Stimulated activated CD8-positive, alpha-beta memory T cell treated with anti-CD3 and anti-CD28 coated beads, Interleukin-12 subunit alpha, Interleukin-12 subunit beta, amount 100 ng/mL, for 4 hours (primary cell): Measurements from ENCODE around the gene TRAF3IP3.
A peak's percentile ranks its signal among the peaks of the same experiment; 100 is the strongest.
"Not testable (repeated sequence)": the region's sequence is repeated elsewhere in the genome, so short reads cannot be mapped to it uniquely, and the experiment has no call there.

Experiments
- DNase-seq: peaks from one replicate; pipeline ENCODE4 v3.0.0-alpha.2; 2020; ENCODE audit warnings: low read depth

TRAF3IP3 gene

DNA sequence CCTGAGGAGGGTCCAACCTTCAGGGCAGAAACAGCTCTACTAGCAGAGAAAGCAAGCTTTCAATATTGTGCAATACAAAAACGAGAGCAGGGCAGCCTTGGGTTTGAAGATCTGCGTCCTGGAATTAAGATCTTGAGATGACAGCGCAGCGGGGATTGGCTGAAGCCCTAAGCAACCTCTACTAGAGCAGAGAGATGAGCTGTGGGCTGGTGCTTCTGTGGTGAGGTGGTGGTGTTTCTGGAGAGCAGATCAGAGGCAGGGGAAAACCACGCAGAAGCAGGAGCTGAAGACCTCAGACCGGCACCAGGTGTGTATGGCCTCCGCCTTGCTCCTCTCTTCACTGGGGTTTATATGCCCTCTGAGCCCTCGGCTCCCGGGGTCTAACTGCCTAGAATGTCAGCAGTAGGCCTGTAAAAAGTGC lies 12.5 kb downstream of the TRAF3IP3 start:
- peak; percentile 54 for DNase-seq

DNA sequence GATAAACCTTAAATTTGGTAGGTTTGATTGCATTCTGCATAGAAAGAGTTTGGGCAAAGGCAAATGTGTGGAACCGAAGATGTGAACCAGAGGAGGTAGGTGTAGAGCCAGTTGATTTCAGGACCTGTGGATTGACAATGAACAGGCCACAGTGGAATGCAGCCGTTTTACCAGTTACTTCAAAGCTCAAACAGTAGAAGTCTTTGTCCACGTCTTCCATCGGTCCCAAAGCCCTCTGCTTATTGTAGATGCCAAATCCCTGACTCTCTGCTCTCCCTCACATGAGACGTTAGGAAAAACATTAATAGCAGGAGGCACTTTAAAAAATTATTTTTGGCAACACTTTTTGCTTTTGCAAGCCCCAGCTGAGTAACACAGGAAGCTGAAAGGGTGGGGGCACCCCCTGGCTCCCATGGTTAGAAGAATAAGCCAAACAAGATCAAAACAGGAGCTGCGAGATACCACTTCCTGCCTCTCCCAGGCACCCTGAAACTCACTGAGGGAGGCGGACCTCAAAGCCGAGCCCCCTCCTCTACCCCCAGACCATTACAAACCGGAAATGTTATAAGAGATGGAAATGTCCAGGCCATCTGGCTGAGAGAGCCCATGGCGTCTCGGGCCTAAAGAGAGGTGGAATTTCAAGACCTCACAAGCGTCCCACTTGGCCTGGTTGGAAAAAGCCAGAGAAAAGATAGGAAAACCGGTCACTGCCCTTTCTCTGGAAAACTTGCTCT lies 13.5 kb downstream of the TRAF3IP3 start:
- peak; percentile 57 for DNase-seq

DNA sequence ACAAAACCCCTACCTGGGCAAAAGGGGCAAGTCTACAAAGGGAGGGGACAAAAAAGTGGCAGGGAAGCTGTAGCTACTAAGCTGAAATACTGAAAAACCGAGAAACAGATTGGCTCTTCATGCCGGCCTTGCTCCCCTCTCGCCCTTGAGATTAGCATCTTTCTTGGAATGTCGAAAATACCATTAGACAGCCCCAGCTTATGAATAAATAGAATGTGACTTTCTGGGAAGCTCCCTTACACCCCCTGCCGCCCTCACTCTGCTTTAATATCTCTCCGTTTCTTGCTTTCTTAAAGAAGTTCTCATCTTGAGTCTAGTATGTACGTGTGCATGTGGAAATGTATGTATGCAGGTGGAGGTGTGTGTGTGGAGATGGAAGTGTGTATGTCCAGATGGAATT lies 14.1 kb downstream of the TRAF3IP3 start:
- no peak for DNase-seq

DNA sequence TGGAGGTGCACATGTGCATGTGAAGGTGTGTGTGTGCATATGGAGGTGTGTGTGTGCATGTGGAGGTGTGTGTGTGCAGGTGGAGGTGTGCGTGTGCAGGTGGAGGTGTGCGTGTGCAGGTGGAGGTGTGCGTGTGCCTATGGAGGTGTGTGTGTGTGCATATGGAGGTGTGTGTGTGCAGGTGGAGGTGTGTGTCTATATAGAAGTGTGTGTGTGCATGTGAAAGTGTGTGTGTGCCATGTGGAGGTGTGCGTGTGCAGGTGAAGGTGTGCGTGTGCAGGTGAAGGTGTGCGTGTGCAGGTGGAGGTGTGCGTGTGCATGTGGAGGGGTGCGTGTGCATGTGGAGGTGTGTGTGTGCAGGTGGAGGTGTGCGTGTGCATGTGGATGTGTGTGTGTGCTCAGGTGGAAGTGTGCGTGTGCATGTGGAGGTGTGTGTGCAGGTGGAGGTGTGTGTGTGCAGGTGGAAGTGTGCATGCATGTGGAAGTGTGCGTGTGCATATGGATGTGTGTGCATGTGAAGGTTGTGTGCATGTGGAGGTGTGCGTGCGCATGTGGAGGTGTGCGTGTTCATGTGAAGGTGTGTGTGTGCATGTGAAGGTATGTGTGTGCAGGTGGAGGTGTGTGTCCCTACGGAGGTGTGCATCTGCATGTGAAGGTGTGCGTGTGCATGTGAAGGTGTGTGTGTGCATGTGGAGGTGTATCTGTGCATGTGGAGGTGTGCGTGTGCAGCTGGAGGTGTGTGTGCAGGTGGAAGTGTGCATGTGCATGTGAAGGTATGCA lies 15.0 kb downstream of the TRAF3IP3 start:
- no peak for DNase-seq

DNA sequence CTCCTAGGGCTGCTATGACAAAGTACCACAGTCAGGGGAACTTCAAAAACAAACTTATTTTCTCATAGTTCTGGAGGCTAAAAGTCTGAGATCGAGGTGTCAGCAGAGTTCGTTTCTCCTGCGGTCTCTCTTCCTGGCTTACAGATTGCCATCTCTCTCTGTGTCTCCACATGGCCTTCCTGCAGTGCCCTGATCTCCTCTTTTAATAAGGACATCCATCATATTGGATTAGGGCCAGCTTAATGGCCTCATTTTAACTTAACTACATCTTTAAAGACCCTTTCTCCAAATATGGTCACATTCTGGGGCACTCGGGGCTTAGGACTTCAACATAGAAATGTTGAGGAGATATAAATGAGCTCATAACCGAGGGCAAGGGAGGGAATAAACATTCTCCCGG lies 16.3 kb downstream of the TRAF3IP3 start:
- no peak for DNase-seq

DNA sequence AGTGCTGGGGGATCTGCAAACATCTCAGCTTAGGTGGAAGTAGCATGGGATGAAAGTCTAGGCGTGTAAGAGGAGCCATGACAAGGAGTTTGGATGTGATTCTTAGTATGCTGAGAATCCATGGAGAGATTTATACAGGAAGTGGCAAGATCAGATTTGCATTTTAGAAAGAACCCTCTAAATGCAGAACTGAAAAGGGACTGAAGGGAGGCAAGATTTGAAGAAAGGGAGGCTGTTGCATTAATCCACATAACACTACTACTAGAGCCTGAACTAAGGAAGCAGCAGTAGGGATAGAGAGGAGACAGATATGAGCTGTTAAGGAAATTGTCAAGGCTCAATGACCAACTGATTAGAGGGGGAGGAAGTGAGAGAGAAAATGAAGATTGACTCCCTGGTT lies 18.7 kb downstream of the TRAF3IP3 start:
- no peak for DNase-seq

DNA sequence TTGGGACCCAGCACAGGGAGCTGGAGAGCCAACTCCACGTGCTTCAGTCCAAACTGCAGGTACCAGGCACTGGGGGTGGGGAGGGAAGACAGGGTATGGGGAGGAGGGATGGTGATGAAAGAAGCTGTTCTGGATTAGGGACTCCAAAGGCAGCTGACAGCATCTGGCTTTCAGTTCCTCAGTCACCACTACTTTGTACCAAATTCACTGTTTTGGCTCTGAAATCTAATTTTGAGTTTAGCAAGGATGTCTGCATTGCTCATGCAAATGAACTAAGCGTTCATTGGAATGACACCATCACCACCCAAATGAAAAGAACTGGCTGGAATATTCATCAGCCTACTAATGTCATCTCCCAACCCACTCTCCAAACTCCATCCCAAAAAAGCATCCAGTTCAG lies 19.8 kb downstream of the TRAF3IP3 start:
- DNase-seq, result no peak

DNA sequence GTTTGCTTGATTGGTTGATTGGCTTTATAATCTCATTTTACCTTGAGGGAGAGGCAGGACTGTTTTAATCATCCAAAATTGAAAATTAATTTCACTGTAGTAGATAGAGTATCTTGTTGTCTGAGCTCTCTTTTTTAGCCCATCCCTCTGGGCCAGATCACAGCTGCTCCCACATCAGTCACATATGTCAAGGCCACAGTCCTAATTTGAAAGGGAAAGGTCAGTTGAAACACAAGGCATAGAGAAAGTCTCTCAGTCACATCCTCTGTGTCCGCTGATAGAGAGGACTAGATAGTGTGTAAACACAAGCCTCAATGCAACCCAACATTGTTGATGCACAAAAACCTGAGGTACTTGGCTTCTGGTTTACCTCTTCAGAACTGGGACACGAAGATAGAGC lies 21.7 kb downstream of the TRAF3IP3 start:
- no peak for DNase-seq

DNA sequence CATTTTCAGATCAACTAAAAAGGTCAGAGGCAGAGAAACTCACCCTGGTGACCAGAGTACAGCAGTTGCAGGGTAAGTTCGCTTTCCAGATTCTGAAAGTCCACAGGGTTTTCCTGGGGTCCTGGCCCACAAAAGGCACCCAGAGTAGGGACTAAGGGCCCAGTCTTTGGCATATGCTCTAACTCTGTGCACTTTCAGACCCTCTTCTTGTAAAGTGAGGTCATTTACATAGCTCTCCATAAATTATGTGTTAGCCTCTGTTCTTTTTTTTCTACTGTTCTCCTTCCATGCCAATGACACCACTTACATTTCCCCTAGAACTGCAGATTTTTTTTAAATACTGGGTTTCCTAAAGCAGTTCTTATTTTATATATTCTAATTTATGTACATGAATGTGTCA lies 22.2 kb downstream of the TRAF3IP3 start:
- no peak for DNase-seq

DNA sequence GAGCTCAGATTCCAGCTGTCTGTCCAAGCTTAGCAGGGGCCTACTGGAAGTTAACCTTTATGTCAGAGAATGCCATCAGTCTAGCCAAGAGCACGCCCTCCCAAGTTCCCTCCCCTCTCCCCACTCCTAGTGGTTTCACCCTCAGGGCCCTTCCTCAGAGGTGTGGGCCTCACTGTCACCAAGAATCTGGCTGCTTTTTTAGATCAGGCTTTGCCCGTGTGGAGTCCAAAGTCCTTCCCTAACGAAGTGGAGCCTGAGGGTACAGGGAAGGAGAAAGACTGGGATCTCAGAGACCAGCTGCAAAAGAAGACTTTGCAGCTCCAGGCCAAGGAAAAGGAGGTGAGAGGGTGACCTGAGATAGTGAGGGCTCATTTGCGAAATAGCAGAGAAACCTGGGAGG lies 24.4 kb downstream of the TRAF3IP3 start:
- no peak for DNase-seq

DNA sequence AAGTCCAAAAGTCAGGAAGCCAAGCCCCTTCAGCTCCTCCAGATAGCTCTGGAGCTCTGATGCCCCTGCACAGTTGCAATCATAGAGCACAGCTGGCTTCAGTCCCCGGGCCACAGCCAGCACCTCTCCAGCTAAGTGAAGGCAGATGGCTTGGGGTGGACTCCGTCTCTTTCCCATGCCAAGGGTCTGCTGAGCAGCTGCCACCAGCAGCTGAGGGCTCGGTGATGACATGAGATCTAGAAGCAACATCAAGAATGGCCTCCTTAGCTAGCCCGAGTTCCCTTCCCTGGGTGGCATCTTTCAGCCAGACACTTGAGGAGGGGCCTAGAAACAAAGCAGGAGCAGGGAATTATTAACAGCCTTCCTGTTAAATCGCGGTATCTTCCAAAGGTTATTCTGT lies 27.5 kb downstream of the TRAF3IP3 start:
- no peak for DNase-seq

DNA sequence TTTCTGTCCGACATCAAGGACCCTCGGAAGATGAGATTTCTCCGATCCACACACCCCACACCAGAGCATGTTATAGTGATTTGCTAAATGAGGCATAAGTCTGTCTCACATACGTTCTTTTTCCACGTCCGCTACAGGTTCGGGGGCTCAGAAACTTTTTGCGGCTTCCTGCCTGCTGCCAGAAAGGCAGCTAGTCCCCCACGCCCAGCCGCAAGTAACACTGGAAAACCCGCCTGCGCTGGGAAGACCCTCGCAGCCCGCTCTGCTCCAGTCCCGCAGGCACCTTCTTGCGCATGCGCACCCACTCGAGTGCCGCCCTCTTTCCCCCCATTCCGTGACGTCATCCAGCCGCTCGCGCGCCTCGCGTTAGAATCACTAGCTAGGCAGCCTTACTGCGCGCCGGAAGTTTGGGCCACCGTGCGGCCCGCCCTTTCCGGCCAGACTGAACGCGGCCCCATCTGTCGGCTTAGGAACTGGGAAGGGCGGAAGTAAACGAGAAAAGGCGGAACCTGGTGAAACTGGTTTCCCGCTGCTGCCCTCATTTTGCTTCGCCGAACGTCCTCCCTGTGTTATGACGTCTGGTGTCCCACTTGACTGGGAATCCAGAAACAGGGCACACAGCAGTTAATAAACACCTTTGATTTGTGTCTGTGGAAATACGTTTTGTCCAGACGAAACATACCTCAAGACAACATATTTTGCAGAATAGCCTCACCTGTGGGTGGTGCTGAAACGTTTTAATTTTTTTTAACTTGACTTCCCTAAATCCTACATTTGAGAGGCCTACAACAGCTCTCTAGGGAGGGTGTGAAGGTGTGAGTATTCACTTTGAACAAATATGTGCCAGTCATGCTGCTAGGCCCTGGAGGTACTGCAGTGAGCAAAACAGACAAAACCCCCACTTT lies 28.7 kb downstream of the TRAF3IP3 start, which contains the start of gene C1orf74:
Gene C1orf74, minus strand, starts transcription at position 295 of the 905 bp plus-strand sequence. CDS start 925 bp downstream, outside the sequence.
- DNase-seq, result peak; percentile 100

DNA sequence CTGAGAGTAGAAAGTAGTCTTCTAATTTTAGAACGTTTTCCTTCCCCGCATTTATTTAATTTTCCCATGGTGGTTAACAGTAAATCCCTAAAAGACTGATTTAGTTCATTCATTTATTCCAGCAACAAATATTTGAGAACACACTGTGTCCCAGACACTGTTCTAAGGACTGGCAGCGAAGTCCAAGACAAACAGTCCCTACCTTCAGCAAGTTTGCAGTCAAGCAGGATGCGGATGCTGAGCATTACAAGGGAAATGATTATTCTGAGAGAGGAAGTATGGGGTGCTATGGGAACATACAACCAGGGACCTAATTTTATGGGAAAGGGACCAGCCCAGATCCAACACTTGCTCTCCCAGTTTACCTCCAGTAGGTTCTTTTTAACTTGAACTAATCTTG lies 29.7 kb downstream of the TRAF3IP3 start:
- no peak for DNase-seq

DNA sequence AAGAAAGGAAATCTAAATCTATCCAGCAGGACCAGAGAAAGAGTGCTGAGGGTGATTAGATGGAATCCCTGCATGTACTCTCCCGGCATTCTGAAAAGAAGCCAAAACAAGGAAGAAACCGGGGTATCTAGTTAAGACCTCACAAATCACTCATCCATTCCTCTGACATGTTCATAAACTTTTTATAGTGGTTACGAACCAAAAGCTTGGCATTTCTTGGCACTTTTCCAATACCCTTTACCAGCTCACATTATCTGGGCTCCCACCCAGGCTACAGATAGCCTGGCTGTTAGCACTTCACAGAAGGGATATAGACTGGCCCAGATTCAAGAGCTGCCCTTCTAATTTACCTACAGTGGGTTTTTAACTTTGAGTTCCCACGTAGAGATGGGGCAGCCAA lies 30.3 kb downstream of the TRAF3IP3 start:
- DNase-seq, result no peak

DNA sequence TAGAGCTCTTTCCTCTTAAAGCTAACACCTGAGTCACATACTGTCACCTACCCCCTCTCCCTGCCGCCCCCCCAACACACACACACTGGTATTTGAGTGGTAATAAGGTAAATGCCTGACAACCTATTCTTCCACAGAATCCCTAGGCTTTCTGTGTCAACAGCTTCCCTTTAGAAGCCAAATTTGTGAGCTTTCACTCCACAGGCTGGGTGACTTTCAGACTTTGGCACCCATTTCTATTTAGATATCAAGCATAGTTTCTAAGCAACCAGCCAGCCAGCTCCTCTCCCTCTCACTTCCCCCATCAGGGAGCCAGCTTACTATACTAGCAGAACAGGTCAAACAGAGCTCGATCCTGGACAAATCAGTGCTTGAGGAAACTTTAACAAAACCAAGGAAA lies 31.7 kb downstream of the TRAF3IP3 start:
- no peak for DNase-seq

DNA sequence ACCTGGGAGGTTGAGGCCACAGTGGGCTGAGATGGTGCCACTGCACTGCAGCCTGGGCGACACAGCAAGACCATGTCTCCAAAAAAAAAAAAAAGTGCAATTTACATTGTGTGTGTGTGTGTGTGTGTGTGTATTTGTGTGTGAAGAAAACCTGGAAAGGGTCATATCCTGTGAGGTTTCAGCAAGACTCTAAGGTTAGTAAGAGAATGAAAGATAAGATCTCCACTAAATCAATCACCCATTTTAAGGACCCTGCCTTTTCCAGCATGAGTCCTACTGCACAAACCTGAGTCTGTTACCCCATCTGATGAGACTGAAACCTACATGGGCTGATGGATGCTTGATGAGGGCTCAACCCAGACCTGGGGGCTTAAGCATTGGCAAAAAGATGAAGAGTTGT lies 33.4 kb downstream of the TRAF3IP3 start:
- DNase-seq, result no peak

DNA sequence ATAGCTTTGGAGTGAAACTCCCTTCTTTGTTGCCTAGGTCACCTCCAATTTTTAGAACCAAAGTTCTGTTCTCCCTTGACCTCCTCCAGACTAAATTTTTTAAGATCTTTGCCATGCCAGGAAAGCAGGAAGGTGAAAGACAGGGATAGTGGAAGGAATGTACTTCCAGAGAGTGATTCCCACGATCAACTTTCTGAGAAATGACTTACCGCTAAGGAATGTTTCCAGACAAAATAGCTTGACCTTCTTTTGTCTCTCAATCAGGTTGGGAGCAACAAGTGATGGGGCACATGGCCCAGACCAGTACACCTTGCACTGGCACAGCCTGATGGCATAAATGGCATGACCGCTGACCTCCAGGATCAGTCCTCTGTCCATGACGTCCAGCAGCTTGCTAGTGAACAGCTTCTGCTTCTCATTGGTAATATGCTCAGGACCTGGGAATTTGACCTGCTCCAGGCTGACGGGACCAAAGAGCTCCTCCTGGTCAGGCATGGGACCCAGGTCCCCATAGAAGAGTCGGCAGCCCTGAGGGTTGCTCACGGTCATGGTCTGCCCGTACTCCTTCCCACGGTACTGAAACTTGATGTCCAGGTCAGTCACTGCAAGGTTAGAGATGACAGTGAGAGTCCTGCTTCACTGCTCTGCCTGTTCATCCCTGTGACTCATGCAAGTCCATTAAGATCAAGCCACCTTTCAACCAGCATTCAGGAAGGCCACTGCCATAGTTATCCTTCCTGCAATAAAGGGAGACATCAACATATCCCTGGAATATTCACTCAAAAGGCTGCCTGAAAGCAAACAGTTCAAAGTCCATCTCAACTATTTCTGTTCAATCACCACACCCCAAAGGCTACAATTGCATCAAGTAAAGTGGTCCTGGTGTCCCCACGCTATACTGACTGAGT lies 34.7 kb downstream of the TRAF3IP3 start:
- no peak for DNase-seq

DNA sequence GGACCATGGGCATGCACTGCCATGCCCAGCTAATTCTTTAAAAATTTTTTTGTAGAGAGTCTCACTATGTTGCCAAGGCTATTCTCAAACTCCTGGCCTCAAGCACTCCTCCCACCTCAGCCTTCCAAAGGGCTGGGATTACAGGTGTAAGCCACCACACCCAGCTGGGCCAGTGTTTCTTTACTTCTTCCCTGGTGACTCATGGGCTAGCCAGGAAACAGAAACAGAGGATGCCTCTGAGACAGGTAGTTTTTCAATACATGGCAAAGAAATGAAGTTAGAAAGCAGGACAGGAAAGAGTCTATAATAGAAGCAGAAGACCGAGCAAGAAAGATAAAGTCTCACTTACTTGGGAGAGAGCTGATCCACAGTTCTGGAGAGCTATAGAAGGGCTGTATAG lies 36.1 kb downstream of the TRAF3IP3 start:
- no peak for DNase-seq

DNA sequence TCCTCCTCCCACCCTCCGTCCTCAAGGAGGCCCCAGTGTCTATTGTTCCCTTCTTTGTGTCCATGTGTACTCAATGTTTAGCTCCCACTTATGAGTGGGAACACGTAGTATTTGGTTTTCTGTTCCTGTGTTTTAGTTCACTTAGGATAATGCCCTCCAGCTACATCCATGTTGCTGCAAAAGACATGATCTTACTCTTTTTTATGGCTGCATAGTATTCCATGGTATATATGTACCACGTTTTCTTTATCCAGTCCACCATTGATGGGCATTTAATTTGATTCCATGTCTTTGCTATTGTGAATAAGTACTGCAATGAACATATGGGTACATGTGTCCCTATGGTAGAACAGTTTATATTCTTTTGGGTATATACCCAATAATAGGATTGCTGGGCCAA lies 37.9 kb downstream of the TRAF3IP3 start:
- DNase-seq, result not testable (repeated sequence)

DNA sequence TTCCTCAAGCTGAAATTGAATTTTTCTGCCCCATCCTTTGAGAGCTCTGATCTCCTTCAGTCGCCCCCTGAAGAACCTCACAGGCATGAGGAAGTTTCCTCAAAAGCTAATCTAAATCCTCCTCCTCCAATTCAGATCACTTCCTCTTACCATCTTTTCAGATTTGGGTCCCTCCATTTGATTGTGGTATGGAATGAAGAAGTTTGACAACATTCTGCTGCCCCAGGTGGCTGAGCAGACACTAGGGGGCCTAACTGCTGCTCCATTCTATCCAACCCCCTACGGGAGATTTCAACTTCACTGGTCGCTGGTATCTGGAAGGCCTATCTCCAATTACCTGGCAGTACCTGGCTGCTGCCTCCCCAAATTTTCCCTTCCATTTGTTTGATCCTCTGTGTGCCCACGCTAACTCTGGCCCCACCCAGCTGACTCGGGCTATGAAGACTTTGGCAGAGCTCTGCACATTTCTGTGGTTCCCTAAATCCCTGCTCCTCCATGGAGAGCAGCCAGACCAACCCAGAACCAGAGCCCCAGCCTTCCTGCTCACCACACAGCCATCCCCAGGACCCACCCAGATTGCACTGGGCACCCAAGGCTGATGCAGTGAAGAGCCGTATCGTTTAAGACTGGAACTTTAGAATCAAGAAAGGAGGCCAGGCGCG lies 42.3 kb downstream of the TRAF3IP3 start:
- DNase-seq, result no peak
